HEK293T (cell line): ENCODE results near the gene FEZF1.

Source experiments
- ARNT ChIP-seq: fragments of 450-650 bp; IDR thresholded peaks from 2 replicates; pipeline ENCODE4 v1.6.1; 2017; ENCODE audit warnings: mild to moderate bottlenecking
- BHLHE40 ChIP-seq: fragments of 450-650 bp; IDR thresholded peaks from 2 replicates; pipeline ENCODE4 v1.6.1; 2016; ENCODE audit warnings: mild to moderate bottlenecking, moderate library complexity, borderline replicate concordance
- CTBP1 ChIP-seq: fragments of 450-650 bp; IDR thresholded peaks from 2 replicates; pipeline ENCODE4 v1.6.1; 2016; ENCODE audit warnings: borderline replicate concordance
- ELF4 ChIP-seq: fragments of 450-650 bp; IDR thresholded peaks from 2 replicates; pipeline ENCODE4 v1.6.1; 2017; ENCODE audit warnings: antibody characterized with exemption
- FOXA1 ChIP-seq: fragments of 450-650 bp; IDR thresholded peaks from 2 replicates; pipeline ENCODE4 v1.6.1; 2016; ENCODE audit warnings: mild to moderate bottlenecking
- FOXK2 ChIP-seq: fragments of 450-650 bp; IDR thresholded peaks from 2 replicates; pipeline ENCODE4 v1.6.1; 2016; ENCODE audit warnings: mild to moderate bottlenecking
- HDGF ChIP-seq: fragments of 450-650 bp; IDR thresholded peaks from 2 replicates; pipeline ENCODE4 v1.6.1; 2017; ENCODE audit warnings: antibody characterized with exemption, borderline replicate concordance
- NFRKB ChIP-seq: fragments of 450-650 bp; IDR thresholded peaks from 2 replicates; pipeline ENCODE4 v1.6.1; 2016; ENCODE audit warnings: mild to moderate bottlenecking, moderate library complexity
- SP1 ChIP-seq: fragments of 450-650 bp; IDR thresholded peaks from 2 replicates; pipeline ENCODE4 v1.6.1; 2017
- SUZ12 ChIP-seq: fragments of 450-650 bp; IDR thresholded peaks from 2 replicates; pipeline ENCODE4 v1.6.1; 2016; ENCODE audit warnings: mild to moderate bottlenecking
- ZNF384 ChIP-seq: fragments of 450-650 bp; IDR thresholded peaks from 2 replicates; pipeline ENCODE4 v1.6.1; 2016

DNA sequence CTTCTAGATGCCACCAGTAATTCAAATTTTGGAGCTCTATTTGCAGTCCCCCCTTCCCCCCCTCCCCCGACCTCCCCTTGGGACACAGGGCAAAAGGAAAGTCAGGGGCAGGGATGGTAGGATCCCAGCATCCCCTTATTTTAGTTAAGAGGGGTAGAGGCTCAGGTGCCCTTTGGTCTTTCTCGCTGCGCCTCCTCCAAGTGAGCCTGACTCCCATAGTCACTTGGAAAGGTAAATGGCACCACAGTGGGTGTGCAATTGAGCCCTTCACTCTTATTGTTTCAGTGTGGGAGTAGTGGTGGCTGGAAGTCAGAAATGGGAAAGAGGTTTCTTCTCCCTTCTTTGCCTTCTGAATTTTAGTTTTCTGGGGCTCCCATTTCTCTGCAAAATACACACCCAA is 8.2 kb upstream of the FEZF1 start:
- TF ChIP-seq SUZ12 (no peak), ELF4 (no peak), ZNF384 (no peak), FOXK2 (no peak), CTBP1 (no peak), NFRKB (no peak), ARNT (no peak), HDGF (no peak), BHLHE40 (no peak), FOXA1 (no peak), SP1 (no peak)
